Vagina (tissue), 2 donors: Measurements from ENCODE around the gene HEATR1. TPM values are rescaled to one million over a fixed set of nuclear protein-coding genes. Genes with fewer than 3 reads are reported as not detected.

Source experiments
- DNase-seq, 2 donors: peaks; one replicate each; pipeline ENCODE4 v3.0.0-alpha.2; 2017; ENCODE audit errors: extremely low spot score in 2 of 2
- H3K27ac ChIP-seq: fragments of 200-600 bp; sonication (generic); one replicate; pipeline ENCODE4 v1.5.1; 2019
- H3K27me3 ChIP-seq: fragments of 200-600 bp; sonication (generic); one replicate; pipeline ENCODE4 v1.5.1; 2019
- H3K36me3 ChIP-seq, 2 donors: fragments of 200-600 bp; sonication (generic); one replicate each; pipeline ENCODE4 v1.5.1; 2017 to 2019
- H3K4me1 ChIP-seq: fragments of 200-600 bp; sonication (generic); one replicate; pipeline ENCODE4 v1.5.1; 2019
- H3K4me3 ChIP-seq, 2 donors: fragments of 200-600 bp; sonication (generic); 1 replicate in 1 of 2; 2 replicates in 1 of 2; pipeline ENCODE4 v1.5.1; 2016 to 2019
- H3K9me3 ChIP-seq: fragments of 200-600 bp; sonication (generic); one replicate; pipeline ENCODE4 v1.5.1; 2019
- CTCF ChIP-seq, 3 experiments: fragments of 450-650 bp in 2 of 3; fragments of 200-600 bp in 1 of 3; sonication (generic) in 1 of 3; IDR thresholded peaks; one replicate each; pipeline ENCODE4 v1.5.1; 2017 to 2019; ENCODE audit warnings: antibody characterized with exemption in 3 of 3, mild to moderate bottlenecking in 2 of 3, moderate library complexity in 2 of 3
- POLR2A ChIP-seq, 2 donors: fragments of 450-650 bp; IDR thresholded peaks; one replicate each; pipeline ENCODE4 v1.6.1; 2017; ENCODE audit warnings: antibody characterized with exemption in 2 of 2, mild to moderate bottlenecking in 2 of 2, moderate library complexity in 2 of 2
- POLR2AphosphoS5 ChIP-seq, 2 donors: sonication (generic); formaldehyde crosslinking; IDR thresholded peaks; one replicate each; pipeline ENCODE4 v1.9.0; 2017; ENCODE audit warnings: antibody characterized with exemption in 2 of 2, mild to moderate bottlenecking in 2 of 2, low read depth in 1 of 2; ENCODE audit not compliant: insufficient read depth in 1 of 2
- intact Hi-C: fragments of 100-400 bp; cut with DNase I; formaldehyde crosslinking; loops from one replicate; pipeline ENCODE4 v1.15.1; 2023
- total RNA-seq: library from RNA; depleted of rRNA; stranded (reverse); fragments of >200 nt; gene quantifications from one replicate; pipeline ENCODE4 v1.2.3, GENCODE V29; 2016

HEATR1 gene
- total RNA-seq, 1 donor from 2014 or later = 24.1 TPM

GRCh38 chr1:236568285-236568894 lies 35.9 kb downstream of the HEATR1 start:
- Histone ChIP-seq H3K36me3 (peaks cover 0 to 62% of the 10 kb centered on the region in 2 donors), H3K4me3 (no peak overlapping the region), H3K27ac (no peak overlapping the region), H3K4me1 (no peaks in the 10 kb centered on the region), H3K9me3 (no peaks in the 10 kb centered on the region), H3K27me3 (no peaks in the 10 kb centered on the region)
- TF ChIP-seq POLR2A (IDR thresholded peaks at IDR 0.05) = no peak
- no peak for TF ChIP-seq POLR2AphosphoS5 (IDR thresholded peaks at IDR 0.05; ENCODE audit: insufficient read depth in 1 of 2, low read depth in 1 of 2)
- TF ChIP-seq CTCF (IDR thresholded peaks at IDR 0.05) = no peak
- intact Hi-C loops = no loop called here
- DNase-seq = no peak

GRCh38 chr1:236565530-236565929 lies 38.8 kb downstream of the HEATR1 start:
- peaks cover 0 to 46% of the 10 kb centered on the region in 2 donors for H3K36me3 ChIP-seq
- no peaks in the 10 kb centered on the region for H3K9me3 ChIP-seq
- intact Hi-C loops = no loop called here
- TF ChIP-seq POLR2AphosphoS5 (IDR thresholded peaks at IDR 0.05; ENCODE audit: insufficient read depth in 1 of 2, low read depth in 1 of 2) = no peak
- no peak for TF ChIP-seq CTCF (IDR thresholded peaks at IDR 0.05)
- TF ChIP-seq POLR2A (IDR thresholded peaks at IDR 0.05) = no peak
- H3K27ac ChIP-seq = no peak overlapping the region
- no peak for DNase-seq
- no peak overlapping the region for H3K4me3 ChIP-seq
- H3K27me3 ChIP-seq = no peaks in the 10 kb centered on the region
- H3K4me1 ChIP-seq = no peaks in the 10 kb centered on the region

- TF ChIP-seq POLR2A (IDR thresholded peaks at IDR 0.05) (no peak), POLR2AphosphoS5 (IDR thresholded peaks at IDR 0.05; ENCODE audit: insufficient read depth in 1 of 2, low read depth in 1 of 2) (no peak), CTCF (IDR thresholded peaks at IDR 0.05) (no peak)
- no peak overlapping the region for H3K4me3 ChIP-seq
- H3K27ac ChIP-seq = no peak overlapping the region
- DNase-seq = no peak
- no peaks in the 10 kb centered on the region for H3K4me1 ChIP-seq
- intact Hi-C loops = no loop called here
- H3K9me3 ChIP-seq = no peaks in the 10 kb centered on the region
- peaks cover 0 to 51% of the 10 kb centered on the region in 2 donors for H3K36me3 ChIP-seq
- no peaks in the 10 kb centered on the region for H3K27me3 ChIP-seq
Observed at GRCh38 chr1:236561976-236562375, 42.3 kb downstream of the HEATR1 start.

GRCh38 chr1:236560213-236560771 lies 44.0 kb downstream of the HEATR1 start:
- intact Hi-C loops = no loop called here
- peaks cover 0 to 51% of the 10 kb centered on the region in 2 donors for H3K36me3 ChIP-seq
- H3K4me3 ChIP-seq = no peak overlapping the region
- TF ChIP-seq POLR2AphosphoS5 (IDR thresholded peaks at IDR 0.05; ENCODE audit: insufficient read depth in 1 of 2, low read depth in 1 of 2) = no peak
- no peak for TF ChIP-seq CTCF (IDR thresholded peaks at IDR 0.05)
- no peak for TF ChIP-seq POLR2A (IDR thresholded peaks at IDR 0.05)
- H3K27ac ChIP-seq = no peak overlapping the region
- no peaks in the 10 kb centered on the region for H3K9me3 ChIP-seq
- no peaks in the 10 kb centered on the region for H3K27me3 ChIP-seq
- no peaks in the 10 kb centered on the region for H3K4me1 ChIP-seq
- DNase-seq = no peak

GRCh38 chr1:236558846-236559245 lies 45.5 kb downstream of the HEATR1 start:
- TF ChIP-seq POLR2A (IDR thresholded peaks at IDR 0.05) = no peak
- no peak for TF ChIP-seq CTCF (IDR thresholded peaks at IDR 0.05)
- no peak for TF ChIP-seq POLR2AphosphoS5 (IDR thresholded peaks at IDR 0.05; ENCODE audit: insufficient read depth in 1 of 2, low read depth in 1 of 2)
- intact Hi-C loops = no loop called here
- no peak for DNase-seq
- Histone ChIP-seq H3K4me1 (no peaks in the 10 kb centered on the region), H3K27ac (no peak overlapping the region), H3K36me3 (peaks cover 0 to 64% of the 10 kb centered on the region in 2 donors), H3K27me3 (no peaks in the 10 kb centered on the region), H3K4me3 (no peak overlapping the region), H3K9me3 (no peaks in the 10 kb centered on the region)
